ENCODE measurements around the gene ATAD3A. TPM values are rescaled to one million over a fixed set of nuclear protein-coding genes. Genes with fewer than 3 reads are reported as not detected.
"Not testable (repeated sequence)": the region's sequence is repeated elsewhere in the genome, so short reads cannot be mapped to it uniquely, and the experiment has no call there.

Gene ATAD3A
- total RNA-seq, 1 donor: 4.9 TPM

- Histone ChIP-seq H3K9me3 (ENCODE audit: low read depth, low read length) (no peaks in the 10 kb centered on the region), H3K4me3 (ENCODE audit: low read length) (no peak overlapping the region), H3K27me3 (ENCODE audit: insufficient read depth, low read length) (no peaks in the 10 kb centered on the region), H3K4me1 (ENCODE audit: insufficient read depth, low read length) (no peaks in the 10 kb centered on the region)
Measured at GRCh38 chr1:1527092-1527816, 15.3 kb downstream of the ATAD3A start.

GRCh38 chr1:1528301-1529267 is 16.6 kb downstream of the ATAD3A start:
- H3K4me3 ChIP-seq (ENCODE audit: low read length): no peak overlapping the region
- H3K9me3 ChIP-seq (ENCODE audit: low read depth, low read length): no peaks in the 10 kb centered on the region
- H3K4me1 ChIP-seq (ENCODE audit: insufficient read depth, low read length): no peaks in the 10 kb centered on the region
- no peaks in the 10 kb centered on the region for H3K27me3 ChIP-seq (ENCODE audit: insufficient read depth, low read length)

GRCh38 chr1:1529321-1529720 is 17.4 kb downstream of the ATAD3A start:
- Histone ChIP-seq H3K27me3 (ENCODE audit: insufficient read depth, low read length) (no peaks in the 10 kb centered on the region), H3K4me1 (ENCODE audit: insufficient read depth, low read length) (no peaks in the 10 kb centered on the region), H3K9me3 (ENCODE audit: low read depth, low read length) (no peaks in the 10 kb centered on the region), H3K4me3 (ENCODE audit: low read length) (no peak overlapping the region)

GRCh38 chr1:1529936-1530335 is 18.0 kb downstream of the ATAD3A start:
- Histone ChIP-seq H3K9me3 (ENCODE audit: low read depth, low read length) (no peaks in the 10 kb centered on the region), H3K4me3 (ENCODE audit: low read length) (no peak overlapping the region), H3K27me3 (ENCODE audit: insufficient read depth, low read length) (no peaks in the 10 kb centered on the region), H3K4me1 (ENCODE audit: insufficient read depth, low read length) (no peaks in the 10 kb centered on the region)

GRCh38 chr1:1531947-1532346 is 20.0 kb downstream of the ATAD3A start:
- Histone ChIP-seq H3K4me3 (ENCODE audit: low read length) (no peak overlapping the region), H3K9me3 (ENCODE audit: low read depth, low read length) (no peaks in the 10 kb centered on the region), H3K27me3 (ENCODE audit: insufficient read depth, low read length) (no peaks in the 10 kb centered on the region), H3K4me1 (ENCODE audit: insufficient read depth, low read length) (no peaks in the 10 kb centered on the region)

- not testable (repeated sequence) for H3K4me3 ChIP-seq (ENCODE audit: low read length); H3K9me3 ChIP-seq (ENCODE audit: low read depth, low read length); H3K4me1 ChIP-seq (ENCODE audit: insufficient read depth, low read length); H3K27me3 ChIP-seq (ENCODE audit: insufficient read depth, low read length)
Measured at GRCh38 chr1:1533176-1533893, 21.4 kb downstream of the ATAD3A start.

- not testable (repeated sequence) for H3K4me1 ChIP-seq (ENCODE audit: insufficient read depth, low read length); H3K27me3 ChIP-seq (ENCODE audit: insufficient read depth, low read length); H3K9me3 ChIP-seq (ENCODE audit: low read depth, low read length); H3K4me3 ChIP-seq (ENCODE audit: low read length)
Measured at GRCh38 chr1:1533894-1534291, 21.9 kb downstream of the ATAD3A start.

- no peaks in the 10 kb centered on the region for H3K27me3 ChIP-seq (ENCODE audit: insufficient read depth, low read length)
- no peaks in the 10 kb centered on the region for H3K4me1 ChIP-seq (ENCODE audit: insufficient read depth, low read length)
Measured at GRCh38 chr1:1534401-1535154, 22.6 kb downstream of the ATAD3A start.

GRCh38 chr1:1535201-1536018 is 23.4 kb downstream of the ATAD3A start:
- H3K4me3 ChIP-seq (ENCODE audit: low read length): no peak overlapping the region

More at GRCh38 chr1:1534401-1535154, 22.6 kb downstream of the ATAD3A start:
- Histone ChIP-seq H3K9me3 (ENCODE audit: low read depth, low read length) (no peaks in the 10 kb centered on the region), H3K4me3 (ENCODE audit: low read length) (no peak overlapping the region)

GRCh38 chr1:1536019-1536937 is 24.3 kb downstream of the ATAD3A start:
- no peaks in the 10 kb centered on the region for H3K9me3 ChIP-seq (ENCODE audit: low read depth, low read length)
- H3K27me3 ChIP-seq (ENCODE audit: insufficient read depth, low read length): no peaks in the 10 kb centered on the region

More at GRCh38 chr1:1535201-1536018, 23.4 kb downstream of the ATAD3A start:
- Histone ChIP-seq H3K4me1 (ENCODE audit: insufficient read depth, low read length) (no peaks in the 10 kb centered on the region), H3K9me3 (ENCODE audit: low read depth, low read length) (no peaks in the 10 kb centered on the region), H3K27me3 (ENCODE audit: insufficient read depth, low read length) (no peaks in the 10 kb centered on the region)

GRCh38 chr1:1536938-1537546 is 25.1 kb downstream of the ATAD3A start:
- Histone ChIP-seq H3K4me1 (ENCODE audit: insufficient read depth, low read length) (peaks cover 4% of the 10 kb centered on the region), H3K27me3 (ENCODE audit: insufficient read depth, low read length) (no peaks in the 10 kb centered on the region), H3K9me3 (ENCODE audit: low read depth, low read length) (no peaks in the 10 kb centered on the region), H3K4me3 (ENCODE audit: low read length) (no peak overlapping the region)

More at GRCh38 chr1:1536019-1536937, 24.3 kb downstream of the ATAD3A start:
- Histone ChIP-seq H3K4me3 (ENCODE audit: low read length) (no peak overlapping the region), H3K4me1 (ENCODE audit: insufficient read depth, low read length) (peaks cover 4% of the 10 kb centered on the region)

- H3K27me3 ChIP-seq (ENCODE audit: insufficient read depth, low read length): no peaks in the 10 kb centered on the region
- no peak overlapping the region for H3K4me3 ChIP-seq (ENCODE audit: low read length)
- H3K9me3 ChIP-seq (ENCODE audit: low read depth, low read length): no peaks in the 10 kb centered on the region
- peaks cover 4% of the 10 kb centered on the region for H3K4me1 ChIP-seq (ENCODE audit: insufficient read depth, low read length)
Measured at GRCh38 chr1:1537626-1538250, 25.8 kb downstream of the ATAD3A start.
